RPMI8226 (cell line): ENCODE data around the gene COX7B2.

Experiments
- DNase-seq: peaks from one replicate; pipeline ENCODE4 v3.0.0-alpha.2; 2015

Gene COX7B2

GRCh38 chr4:46886711-46887110 is 22.3 kb downstream of the COX7B2 start:
- peak; percentile 10 for DNase-seq

GRCh38 chr4:46878641-46879040 is 30.4 kb downstream of the COX7B2 start:
- no peak for DNase-seq

- no peak for DNase-seq
Observed at GRCh38 chr4:46874811-46875210, 34.2 kb downstream of the COX7B2 start.

GRCh38 chr4:46870411-46870810 is 38.6 kb downstream of the COX7B2 start:
- no peak for DNase-seq

GRCh38 chr4:46856333-46856732 is 52.7 kb downstream of the COX7B2 start:
- no peak for DNase-seq

GRCh38 chr4:46852800-46853199 is 56.2 kb downstream of the COX7B2 start:
- no peak for DNase-seq

GRCh38 chr4:46850026-46850425 is 59.0 kb downstream of the COX7B2 start:
- DNase-seq: no peak

GRCh38 chr4:46844325-46844917 is 64.6 kb downstream of the COX7B2 start:
- DNase-seq: peak; percentile 35

GRCh38 chr4:46839128-46839527 is 69.9 kb downstream of the COX7B2 start:
- DNase-seq: no peak

- DNase-seq: no peak
Observed at GRCh38 chr4:46837639-46838038, 71.4 kb downstream of the COX7B2 start.

GRCh38 chr4:46836584-46836983 is 72.5 kb downstream of the COX7B2 start:
- DNase-seq: no peak

GRCh38 chr4:46830971-46831454 is 78.0 kb downstream of the COX7B2 start:
- no peak for DNase-seq

- DNase-seq: no peak
Observed at GRCh38 chr4:46820154-46820553, 88.9 kb downstream of the COX7B2 start.

- no peak for DNase-seq
Observed at GRCh38 chr4:46819095-46819494, 90.0 kb downstream of the COX7B2 start.

- no peak for DNase-seq
Observed at GRCh38 chr4:46818604-46819003, 90.4 kb downstream of the COX7B2 start.

GRCh38 chr4:46817806-46818205 is 91.2 kb downstream of the COX7B2 start:
- DNase-seq: no peak

GRCh38 chr4:46804781-46805413 is 104.1 kb downstream of the COX7B2 start:
- no peak for DNase-seq

GRCh38 chr4:46793036-46793435 is 116.0 kb downstream of the COX7B2 start:
- DNase-seq: no peak

GRCh38 chr4:46781434-46782092 is 127.5 kb downstream of the COX7B2 start:
- no peak for DNase-seq

GRCh38 chr4:46765465-46765864 is 143.6 kb downstream of the COX7B2 start:
- DNase-seq: no peak

GRCh38 chr4:46730075-46730474 is 179.0 kb downstream of the COX7B2 start:
- DNase-seq: no peak

GRCh38 chr4:46720055-46720454 is 189.0 kb downstream of the COX7B2 start:
- no peak for DNase-seq

GRCh38 chr4:46717950-46718349 is 191.1 kb downstream of the COX7B2 start:
- no peak for DNase-seq

GRCh38 chr4:46715468-46715867 is 193.6 kb downstream of the COX7B2 start:
- DNase-seq: no peak
